ENCODE data around the gene CNTLN.

- no peak for TF ChIP-seq CTCF (IDR thresholded peaks at IDR 0.05; ENCODE audit: insufficient read depth, low read length)
- TF ChIP-seq POLR2AphosphoS5 (IDR thresholded peaks at IDR 0.05; ENCODE audit: low read depth), result no peak
These were observed 252.7 kb downstream of the CNTLN start for GRCh38 chr9:17387565-17387964.
